ENCODE data around the gene CWF19L2.
"Not testable (repeated sequence)": the region's sequence is repeated elsewhere in the genome, so short reads cannot be mapped to it uniquely, and the experiment has no call there.

The CWF19L2 gene

GRCh38 chr11:107457558-107458271 lies at the start of gene CWF19L2:
TSS of gene CWF19L2 (minus strand) at chr11:107457825. CDS start at chr11:107457816, 9 bp downstream.
- peak; percentile 82 to 86 for DNase-seq

DNA sequence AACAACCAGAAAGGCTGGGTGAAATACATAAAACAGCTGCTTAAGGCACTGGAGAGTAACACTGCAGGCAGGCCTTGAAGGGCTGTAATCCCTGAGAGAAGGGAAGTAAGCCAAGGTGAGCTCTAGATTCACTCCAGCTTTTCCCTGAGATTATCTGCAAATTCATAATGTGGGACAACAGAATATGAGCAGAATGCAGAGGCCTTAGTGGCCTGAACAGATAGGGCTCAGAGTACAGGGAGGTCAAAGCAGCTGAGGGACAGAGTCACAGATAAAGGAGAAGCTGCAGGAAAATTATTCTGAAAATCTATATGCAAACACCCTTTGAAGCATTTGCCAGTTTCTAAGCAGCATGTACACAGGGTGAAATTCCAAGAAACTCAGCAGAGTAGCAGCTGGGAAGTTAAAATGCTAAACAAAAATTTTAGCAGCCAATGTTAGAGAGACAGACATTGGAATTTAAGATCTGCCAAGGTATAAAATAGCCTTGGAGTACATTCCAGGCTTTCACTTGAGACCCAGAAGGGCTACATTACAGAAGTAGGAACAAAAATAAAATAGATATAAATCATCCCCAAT lies 48.1 kb upstream of the CWF19L2 start:
- no peak for DNase-seq

DNA sequence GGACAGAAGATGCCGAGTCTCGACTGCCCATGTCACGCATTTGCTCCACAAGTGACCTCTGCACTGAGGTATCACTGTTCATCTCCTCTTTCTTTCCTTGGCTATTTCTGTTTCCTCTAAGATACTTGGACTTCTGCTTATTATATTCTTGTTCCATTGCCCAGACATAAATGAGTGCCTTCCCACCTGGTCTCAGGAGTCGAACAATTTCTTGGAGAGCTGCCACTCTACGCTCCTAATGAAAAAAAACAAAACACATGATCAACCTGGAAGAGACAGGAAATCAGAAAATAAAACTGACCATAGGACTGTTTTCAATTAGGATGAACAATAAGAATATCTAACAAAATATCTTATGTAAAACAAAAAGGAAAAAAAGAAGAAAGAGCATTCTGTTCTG lies 47.4 kb upstream of the CWF19L2 start:
- DNase-seq: no peak

DNA sequence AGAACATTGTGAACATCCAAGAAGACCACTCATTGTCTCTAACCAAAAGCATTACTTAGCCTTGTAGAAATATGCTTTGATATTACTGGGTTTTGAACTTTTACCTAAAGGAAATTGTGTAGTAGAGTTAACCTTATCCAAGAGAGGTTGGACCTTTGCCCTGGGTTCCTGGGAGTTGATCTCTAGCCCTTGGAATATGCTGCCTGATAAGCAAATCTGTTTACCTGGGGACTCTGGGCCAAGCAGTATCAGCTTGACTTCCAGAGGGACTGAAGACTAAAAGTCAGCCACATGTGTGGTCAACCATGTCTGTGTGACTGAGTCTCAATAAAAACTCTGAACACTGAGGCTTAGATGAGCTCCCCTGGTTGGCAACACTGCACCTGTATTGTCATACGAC lies 44.1 kb upstream of the CWF19L2 start:
- no peak for DNase-seq

DNA sequence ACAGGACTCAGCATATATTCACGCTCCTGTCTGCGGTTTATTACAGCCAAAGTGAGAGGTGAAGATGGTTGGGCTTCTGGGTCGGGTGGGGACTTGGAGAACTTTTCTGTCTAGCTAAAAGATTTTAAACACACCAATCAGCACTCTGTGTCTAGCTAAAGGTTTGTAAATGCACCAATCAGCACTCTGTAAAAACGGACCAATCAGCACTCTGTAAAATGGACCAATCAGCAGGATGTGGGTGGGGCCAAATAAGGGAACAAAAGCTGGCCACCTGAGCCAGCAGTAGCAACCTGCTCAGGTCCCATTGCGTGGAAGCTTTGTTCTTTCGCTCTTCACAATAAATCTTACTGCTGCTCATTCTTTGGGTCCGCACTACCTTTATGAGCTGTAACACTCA lies 39.7 kb upstream of the CWF19L2 start:
- DNase-seq: not testable (repeated sequence)

GRCh38 chr11:107496011-107496410 lies 38.4 kb upstream of the CWF19L2 start:
- no peak for DNase-seq

- no peak for DNase-seq
These were observed 36.4 kb upstream of the CWF19L2 start for GRCh38 chr11:107494055-107494454.

DNA sequence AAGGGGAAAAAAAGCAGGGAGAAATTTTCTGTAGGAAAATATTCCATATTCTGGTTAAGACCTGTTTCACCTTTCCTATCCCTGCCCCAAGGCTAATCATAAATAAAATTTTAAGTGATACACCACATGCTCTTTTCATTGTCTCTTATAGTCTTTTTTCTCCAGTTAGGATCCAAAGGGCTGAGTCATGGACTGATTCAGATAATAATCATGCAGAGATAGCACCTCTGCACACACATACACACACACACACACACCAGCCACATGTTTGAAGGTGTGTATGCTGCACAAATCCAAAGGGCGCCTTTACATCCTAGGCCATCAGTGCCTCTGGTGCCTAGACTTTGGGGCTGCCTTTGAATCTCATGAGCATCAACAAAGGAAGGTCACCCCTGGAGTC lies 35.5 kb upstream of the CWF19L2 start:
- DNase-seq: no peak

GRCh38 chr11:107490836-107491235 lies 33.2 kb upstream of the CWF19L2 start:
- DNase-seq: no peak

DNA sequence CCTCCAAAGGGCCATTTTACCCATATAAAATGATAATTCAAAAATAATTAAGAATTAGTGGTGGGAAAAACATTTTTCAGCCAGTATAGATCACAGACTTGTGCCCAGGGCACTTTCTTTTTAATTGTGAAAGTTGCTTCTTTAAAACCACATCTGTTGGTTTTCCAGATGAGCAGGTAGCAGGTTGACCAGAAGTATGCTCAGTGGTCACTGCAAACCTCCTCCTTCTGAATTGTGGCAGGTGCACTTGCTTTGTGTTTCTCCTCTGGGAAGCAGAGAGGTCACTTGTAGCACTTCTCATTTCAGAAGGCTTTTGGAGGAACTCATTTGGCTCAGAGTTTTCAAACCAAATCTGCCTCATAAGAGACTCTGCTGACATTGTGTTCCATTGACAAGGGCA lies 24.6 kb upstream of the CWF19L2 start:
- no peak for DNase-seq

- no peak for DNase-seq
These were observed 21.3 kb upstream of the CWF19L2 start for GRCh38 chr11:107478922-107479321.

DNA sequence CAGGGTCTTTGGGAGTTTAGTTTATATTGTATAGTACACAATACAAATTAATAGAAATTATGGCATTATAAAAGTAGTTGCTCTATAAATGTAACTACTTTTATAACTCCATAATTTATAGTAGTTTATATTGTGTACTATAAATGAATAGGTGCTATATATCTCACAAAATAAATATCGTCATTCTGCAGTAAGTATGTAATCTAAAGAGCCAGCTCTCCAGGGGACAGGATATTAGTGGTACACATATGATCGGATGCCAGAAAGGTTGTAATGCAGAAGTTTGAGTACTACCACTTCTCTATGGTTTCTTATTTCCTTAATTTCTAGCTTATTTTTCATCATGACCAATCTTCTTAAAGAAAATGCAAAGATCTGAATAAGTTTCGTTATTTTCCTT lies 20.2 kb upstream of the CWF19L2 start:
- DNase-seq: no peak

DNA sequence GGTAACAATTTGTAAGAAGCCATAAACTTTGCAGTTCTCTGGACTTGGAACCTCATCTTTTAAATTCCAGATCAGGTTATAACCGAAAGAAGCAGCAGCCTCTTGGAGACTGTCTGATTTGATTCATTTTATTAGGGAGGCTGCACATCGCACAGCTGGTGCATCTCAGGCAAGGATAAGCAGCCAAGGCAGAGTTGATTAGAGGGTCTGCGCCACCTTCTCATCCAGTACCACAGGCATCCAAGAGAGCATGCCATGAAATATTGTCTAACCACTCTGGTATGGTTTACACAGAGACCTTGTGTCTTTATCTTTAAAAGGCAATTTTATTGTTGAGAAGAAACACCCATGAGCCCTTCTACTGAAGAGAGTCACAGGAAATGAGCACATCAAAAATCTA lies 16.2 kb upstream of the CWF19L2 start:
- DNase-seq: no peak

GRCh38 chr11:107472966-107473365 lies 15.3 kb upstream of the CWF19L2 start:
- no peak for DNase-seq

GRCh38 chr11:107468596-107468995 lies 11.0 kb upstream of the CWF19L2 start:
- no peak for DNase-seq

DNA sequence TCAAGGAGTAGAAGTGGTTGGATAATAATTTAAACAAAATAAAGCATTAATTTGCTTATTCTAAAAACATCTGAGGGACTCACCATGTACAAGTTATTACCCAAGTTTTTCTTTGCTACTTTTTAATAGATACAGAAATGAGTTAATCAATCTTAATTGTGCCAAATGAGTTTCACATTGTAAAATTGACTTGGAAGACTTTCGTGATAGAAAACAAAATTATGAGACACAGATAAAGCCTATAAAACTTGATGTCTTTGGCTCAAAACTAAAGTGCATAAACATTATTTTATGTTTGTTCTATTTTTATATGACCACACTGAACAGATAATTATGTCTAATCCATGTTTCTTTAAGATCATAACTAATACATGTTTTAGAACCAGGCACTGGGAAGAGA lies 10.1 kb upstream of the CWF19L2 start:
- no peak for DNase-seq

DNA sequence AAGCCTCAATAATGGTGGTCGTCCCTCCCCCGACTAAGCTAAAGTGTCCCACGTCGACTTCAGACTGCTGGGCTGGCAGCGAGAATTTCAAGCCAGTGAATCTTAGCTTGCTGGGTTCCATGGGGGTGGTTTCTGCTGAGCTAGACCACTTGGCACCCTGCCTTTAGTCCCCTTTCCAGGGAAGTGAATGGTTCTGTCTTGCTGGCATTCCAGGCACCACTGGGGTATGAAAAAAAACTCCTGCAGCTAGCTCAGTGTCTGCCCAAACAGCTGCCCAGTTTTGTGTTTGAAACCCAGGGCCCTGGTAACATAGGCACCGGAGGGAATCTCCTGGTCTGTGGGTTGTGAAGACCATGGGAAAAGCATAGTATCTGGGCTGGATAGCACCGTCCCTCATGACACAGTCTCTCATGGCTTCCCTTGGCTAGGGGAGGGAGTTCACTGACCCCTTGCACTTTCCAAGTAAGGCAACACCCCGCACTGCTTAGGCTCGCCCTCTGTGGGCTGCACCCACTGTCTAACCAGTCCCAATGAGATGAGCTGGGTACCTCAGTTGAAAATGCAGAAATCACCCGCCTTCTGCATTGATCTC lies 8.7 kb upstream of the CWF19L2 start:
- DNase-seq: not testable (repeated sequence)

GRCh38 chr11:107457205-107457557 lies 444 bp downstream of the CWF19L2 start:
- DNase-seq: no peak

- no peak for DNase-seq
These were observed 3.9 kb downstream of the CWF19L2 start for GRCh38 chr11:107453594-107454286.

GRCh38 chr11:107446822-107447431 lies 10.7 kb downstream of the CWF19L2 start:
- DNase-seq: no peak

DNA sequence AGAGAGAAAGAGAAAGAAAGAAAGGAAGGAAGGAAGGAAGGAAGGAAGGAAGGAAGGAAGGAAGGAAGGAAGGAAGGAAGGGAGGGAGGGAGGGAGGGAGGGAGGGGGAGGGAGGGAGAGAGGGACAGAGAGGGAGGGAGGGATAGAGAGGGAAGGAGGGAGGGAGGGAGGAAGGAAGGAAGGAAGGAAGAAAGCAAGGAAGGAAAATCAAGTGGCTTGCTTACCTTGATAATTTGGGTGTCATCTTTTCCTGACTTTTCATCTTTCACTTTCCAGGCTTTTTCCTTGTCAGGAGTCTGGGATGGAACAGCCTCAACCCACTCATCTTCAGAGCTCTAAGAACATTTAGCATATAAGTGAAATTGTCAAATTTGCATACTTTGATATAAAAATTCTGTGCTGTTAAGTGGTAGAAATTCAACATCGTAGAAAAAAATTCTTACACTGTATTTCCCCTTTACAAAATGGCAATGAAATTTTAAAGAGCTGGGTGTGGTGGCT lies 14.9 kb downstream of the CWF19L2 start:
- DNase-seq: no peak

DNA sequence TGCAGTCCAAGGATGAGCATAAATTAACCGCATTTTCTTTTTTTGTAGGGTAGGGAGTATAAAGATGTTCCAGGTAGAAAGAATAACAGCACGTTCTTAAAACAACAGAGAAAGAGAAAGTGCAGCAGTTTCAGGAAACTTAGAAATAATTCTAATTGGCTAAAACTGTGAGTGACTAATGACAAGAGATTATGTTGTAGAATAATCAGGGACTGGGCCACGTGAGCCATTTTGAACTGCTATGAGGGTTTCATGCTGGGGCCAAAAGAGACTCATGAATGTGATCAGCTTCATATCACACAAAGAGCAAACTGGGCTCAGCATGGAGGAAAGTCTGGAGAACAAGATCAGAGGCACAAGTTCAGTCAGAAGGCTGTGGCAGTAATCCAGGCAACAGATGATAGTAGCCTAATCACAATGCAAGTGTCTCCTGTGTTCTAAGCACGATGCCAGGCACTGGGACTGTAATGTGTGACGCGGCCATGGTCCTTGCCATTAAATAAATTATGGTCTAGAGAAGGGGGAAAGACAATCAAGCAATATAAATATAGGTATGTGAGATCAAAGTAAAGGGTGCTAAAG lies 17.9 kb downstream of the CWF19L2 start:
- DNase-seq: no peak

- no peak for DNase-seq
These were observed 19.5 kb downstream of the CWF19L2 start for GRCh38 chr11:107438148-107438547.

Measured in activated T-cell treated with anti-CD3 and anti-CD28 coated beads, Interleukin-2, amount 50 U/mL, for 48 hours (primary cell).